ENCODE results near the gene ZBTB16. TPM values are rescaled to one million over a fixed set of nuclear protein-coding genes. Genes with fewer than 3 reads are reported as not detected.

Gene ZBTB16
- total and polyA plus RNA-seq, 2 of the 13 experiments (the other 11 are each of a cell fraction or from before 2014, with no cell fraction given): not detected

DNA sequence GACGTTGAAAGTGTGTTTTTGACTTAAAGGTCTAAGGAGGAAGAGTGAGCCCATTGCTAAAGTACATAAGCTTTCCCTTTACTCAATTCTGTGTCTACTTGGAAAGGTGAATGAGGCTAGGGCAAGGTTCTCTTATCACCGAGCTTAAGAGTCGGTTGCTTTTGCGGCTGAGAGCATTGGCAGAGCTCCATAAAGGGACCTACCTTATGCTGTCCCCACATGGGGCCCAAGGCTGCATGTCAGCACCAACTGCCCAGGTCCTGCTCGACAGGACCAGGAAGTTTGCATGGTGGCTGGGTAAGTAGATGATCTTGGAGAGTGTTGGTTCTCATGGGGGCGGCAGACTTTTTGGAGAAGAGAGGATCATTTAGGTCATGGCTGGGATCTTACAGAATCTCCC lies 91.2 kb downstream of the ZBTB16 start (continued):
- TF ChIP-seq ESRRA (CRISPR knock-in tag; IDR thresholded peaks at IDR 0.05; ENCODE audit: low read depth): no peak
- TF ChIP-seq, protein P1, sequence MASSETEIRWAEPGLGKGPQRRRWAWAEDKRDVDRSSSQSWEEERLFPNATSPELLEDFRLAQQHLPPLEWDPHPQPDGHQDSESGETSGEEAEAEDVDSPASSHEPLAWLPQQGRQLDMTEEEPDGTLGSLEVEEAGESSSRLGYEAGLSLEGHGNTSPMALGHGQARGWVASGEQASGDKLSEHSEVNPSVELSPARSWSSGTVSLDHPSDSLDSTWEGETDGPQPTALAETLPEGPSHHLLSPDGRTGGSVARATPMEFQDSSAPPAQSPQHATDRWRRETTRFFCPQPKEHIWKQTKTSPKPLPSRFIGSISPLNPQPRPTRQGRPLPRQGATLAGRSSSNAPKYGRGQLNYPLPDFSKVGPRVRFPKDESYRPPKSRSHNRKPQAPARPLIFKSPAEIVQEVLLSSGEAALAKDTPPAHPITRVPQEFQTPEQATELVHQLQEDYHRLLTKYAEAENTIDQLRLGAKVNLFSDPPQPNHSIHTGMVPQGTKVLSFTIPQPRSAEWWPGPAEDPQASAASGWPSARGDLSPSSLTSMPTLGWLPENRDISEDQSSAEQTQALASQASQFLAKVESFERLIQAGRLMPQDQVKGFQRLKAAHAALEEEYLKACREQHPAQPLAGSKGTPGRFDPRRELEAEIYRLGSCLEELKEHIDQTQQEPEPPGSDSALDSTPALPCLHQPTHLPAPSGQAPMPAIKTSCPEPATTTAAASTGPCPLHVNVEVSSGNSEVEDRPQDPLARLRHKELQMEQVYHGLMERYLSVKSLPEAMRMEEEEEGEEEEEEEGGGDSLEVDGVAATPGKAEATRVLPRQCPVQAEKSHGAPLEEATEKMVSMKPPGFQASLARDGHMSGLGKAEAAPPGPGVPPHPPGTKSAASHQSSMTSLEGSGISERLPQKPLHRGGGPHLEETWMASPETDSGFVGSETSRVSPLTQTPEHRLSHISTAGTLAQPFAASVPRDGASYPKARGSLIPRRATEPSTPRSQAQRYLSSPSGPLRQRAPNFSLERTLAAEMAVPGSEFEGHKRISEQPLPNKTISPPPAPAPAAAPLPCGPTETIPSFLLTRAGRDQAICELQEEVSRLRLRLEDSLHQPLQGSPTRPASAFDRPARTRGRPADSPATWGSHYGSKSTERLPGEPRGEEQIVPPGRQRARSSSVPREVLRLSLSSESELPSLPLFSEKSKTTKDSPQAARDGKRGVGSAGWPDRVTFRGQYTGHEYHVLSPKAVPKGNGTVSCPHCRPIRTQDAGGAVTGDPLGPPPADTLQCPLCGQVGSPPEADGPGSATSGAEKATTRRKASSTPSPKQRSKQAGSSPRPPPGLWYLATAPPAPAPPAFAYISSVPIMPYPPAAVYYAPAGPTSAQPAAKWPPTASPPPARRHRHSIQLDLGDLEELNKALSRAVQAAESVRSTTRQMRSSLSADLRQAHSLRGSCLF (CRISPR knock-in tag; IDR thresholded peaks at IDR 0.05; ENCODE audit: borderline replicate concordance): no peak

DNA sequence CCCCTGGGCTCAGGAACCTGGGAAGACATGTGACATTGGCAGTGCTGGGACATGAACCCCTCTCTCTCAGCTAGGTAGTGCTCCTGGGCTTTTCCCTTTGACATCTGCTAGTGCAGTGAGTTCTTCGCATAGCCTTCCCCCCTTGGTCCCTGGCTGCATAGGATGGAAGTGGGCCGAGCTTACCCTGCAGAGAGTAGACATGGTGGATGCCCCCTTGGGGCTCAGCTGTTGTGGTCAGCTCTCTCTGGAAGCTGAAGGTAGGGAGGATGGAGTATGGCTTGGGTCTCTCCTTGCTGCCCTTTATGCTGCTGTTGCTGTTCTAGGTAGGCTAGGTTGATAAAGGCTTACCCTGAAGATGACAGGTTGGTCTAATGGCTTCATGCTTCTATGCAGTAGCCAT lies 92.1 kb downstream of the ZBTB16 start:
- in situ Hi-C loops (cut with HindIII; ENCODE audit: extremely low pct_ligation_motif_present, low pct_unique_long_range_greater_than_20kb) (no loop called here), intact Hi-C loops (cut with micrococcal nuclease; ENCODE audit: unreplicated experiment) (no loop called here)
- no TSS peak for BruUV-seq (replicated peaks)
- no peak for DNase-seq (ENCODE audit: low spot score)
- no peaks in the 10 kb centered on the region for H4K20me1 ChIP-seq (ENCODE audit: insufficient read depth, low read length)
- CTCF ChIA-PET (ENCODE audit: low intra/inter-chr PET ratio, low total read pairs): no interaction called here
- H3K4me2 ChIP-seq (ENCODE audit: low read depth, low read length): no peak overlapping the region
- H3K27me3 ChIP-seq (ENCODE audit: control insufficient read depth in 1 of 2, insufficient read depth in 2 of 2, low read length in 2 of 2): no peaks in the 10 kb centered on the region
- POLR2A ChIA-PET: no interaction called here
- H3K9me3 ChIP-seq (ENCODE audit: low read length): no peaks in the 10 kb centered on the region
- no peak overlapping the region for H2AFZ ChIP-seq (ENCODE audit: low read length)
- H3K9ac ChIP-seq (ENCODE audit: insufficient read depth, low read depth, low read length): no peak overlapping the region
- H3K4me1 ChIP-seq (ENCODE audit: insufficient read depth, low read length): 0 out of 2 replicates have a peak, but pooled peaks cover 8% of the 10 kb centered on the region
- no CpG with 5 or more reads among the region's 2 CpGs for WGBS (ENCODE audit: low lambda C conversion rate)
- no peaks in the 10 kb centered on the region for H3K79me2 ChIP-seq (ENCODE audit: insufficient read depth, low read length)
- ATAC-seq: no peak
- FAIRE-seq: no peak
- H3K27ac ChIP-seq (ENCODE audit: extremely low read length, insufficient read depth, low read length): no peak overlapping the region
- no peaks in the 10 kb centered on the region for H3K36me3 ChIP-seq (replicated peaks in 1 of 2; ENCODE audit: control insufficient read depth in 1 of 2, insufficient read depth in 2 of 2, low read length in 2 of 2)
- no peak overlapping the region for H3K4me3 ChIP-seq (replicated peaks in 1 of 3; ENCODE audit: insufficient read depth in 1 of 3, low read depth in 2 of 3, low read length in 3 of 3)
- TF ChIP-seq, protein P2, sequence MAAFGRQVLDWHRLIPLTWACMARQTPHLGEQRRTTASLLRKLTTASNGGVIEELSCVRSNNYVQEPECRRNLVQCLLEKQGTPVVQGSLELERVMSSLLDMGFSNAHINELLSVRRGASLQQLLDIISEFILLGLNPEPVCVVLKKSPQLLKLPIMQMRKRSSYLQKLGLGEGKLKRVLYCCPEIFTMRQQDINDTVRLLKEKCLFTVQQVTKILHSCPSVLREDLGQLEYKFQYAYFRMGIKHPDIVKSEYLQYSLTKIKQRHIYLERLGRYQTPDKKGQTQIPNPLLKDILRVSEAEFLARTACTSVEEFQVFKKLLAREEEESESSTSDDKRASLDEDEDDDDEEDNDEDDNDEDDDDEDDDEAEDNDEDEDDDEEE (CRISPR knock-in tag; IDR thresholded peaks at IDR 0.05): no peak
- TF ChIP-seq ZNF383 (CRISPR knock-in tag; IDR thresholded peaks at IDR 0.05; ENCODE audit: borderline replicate concordance) (no peak), ZNF816 (CRISPR knock-in tag; IDR thresholded peaks at IDR 0.05; ENCODE audit: borderline replicate concordance) (no peak), ZNF335 (CRISPR knock-in tag; IDR thresholded peaks at IDR 0.05) (no peak), GLI4 (CRISPR knock-in tag; IDR thresholded peaks at IDR 0.05; ENCODE audit: borderline replicate concordance) (no peak), ZNF331 (CRISPR knock-in tag; IDR thresholded peaks at IDR 0.05) (no peak), SMAD1 (CRISPR knock-in tag; IDR thresholded peaks at IDR 0.05; ENCODE audit: borderline replicate concordance, low read depth) (no peak), KDM1A (CRISPR knock-in tag; IDR thresholded peaks at IDR 0.05) (no peak), ZNF652 (CRISPR knock-in tag; IDR thresholded peaks at IDR 0.05; ENCODE audit: borderline replicate concordance, low read depth) (no peak), SIN3A (IDR thresholded peaks at IDR 0.05; ENCODE audit: borderline replicate concordance, low read depth, low read length) (no peak)
- TF ChIP-seq, protein P3, sequence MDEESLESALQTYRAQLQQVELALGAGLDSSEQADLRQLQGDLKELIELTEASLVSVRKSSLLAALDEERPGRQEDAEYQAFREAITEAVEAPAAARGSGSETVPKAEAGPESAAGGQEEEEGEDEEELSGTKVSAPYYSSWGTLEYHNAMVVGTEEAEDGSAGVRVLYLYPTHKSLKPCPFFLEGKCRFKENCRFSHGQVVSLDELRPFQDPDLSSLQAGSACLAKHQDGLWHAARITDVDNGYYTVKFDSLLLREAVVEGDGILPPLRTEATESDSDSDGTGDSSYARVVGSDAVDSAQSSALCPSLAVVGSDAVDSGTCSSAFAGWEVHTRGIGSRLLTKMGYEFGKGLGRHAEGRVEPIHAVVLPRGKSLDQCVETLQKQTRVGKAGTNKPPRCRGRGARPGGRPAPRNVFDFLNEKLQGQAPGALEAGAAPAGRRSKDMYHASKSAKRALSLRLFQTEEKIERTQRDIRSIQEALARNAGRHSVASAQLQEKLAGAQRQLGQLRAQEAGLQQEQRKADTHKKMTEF (CRISPR knock-in tag; IDR thresholded peaks at IDR 0.05): no peak
- TF ChIP-seq, protein P4, sequence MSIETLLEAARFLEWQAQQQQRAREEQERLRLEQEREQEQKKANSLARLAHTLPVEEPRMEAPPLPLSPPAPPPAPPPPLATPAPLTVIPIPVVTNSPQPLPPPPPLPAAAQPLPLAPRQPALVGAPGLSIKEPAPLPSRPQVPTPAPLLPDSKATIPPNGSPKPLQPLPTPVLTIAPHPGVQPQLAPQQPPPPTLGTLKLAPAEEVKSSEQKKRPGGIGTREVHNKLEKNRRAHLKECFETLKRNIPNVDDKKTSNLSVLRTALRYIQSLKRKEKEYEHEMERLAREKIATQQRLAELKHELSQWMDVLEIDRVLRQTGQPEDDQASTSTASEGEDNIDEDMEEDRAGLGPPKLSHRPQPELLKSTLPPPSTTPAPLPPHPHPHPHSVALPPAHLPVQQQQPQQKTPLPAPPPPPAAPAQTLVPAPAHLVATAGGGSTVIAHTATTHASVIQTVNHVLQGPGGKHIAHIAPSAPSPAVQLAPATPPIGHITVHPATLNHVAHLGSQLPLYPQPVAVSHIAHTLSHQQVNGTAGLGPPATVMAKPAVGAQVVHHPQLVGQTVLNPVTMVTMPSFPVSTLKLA (IDR thresholded peaks at IDR 0.05): no peak

Data from HepG2 (cell line).